Epidermal melanocyte (primary cell): ENCODE results near the gene GABRA6.

Experiments
- DNase-seq: peaks from one replicate; pipeline ENCODE4 v3.0.0; 2011; ENCODE audit warnings: low spot score; ENCODE audit not compliant: insufficient read length

Gene GABRA6

DNA sequence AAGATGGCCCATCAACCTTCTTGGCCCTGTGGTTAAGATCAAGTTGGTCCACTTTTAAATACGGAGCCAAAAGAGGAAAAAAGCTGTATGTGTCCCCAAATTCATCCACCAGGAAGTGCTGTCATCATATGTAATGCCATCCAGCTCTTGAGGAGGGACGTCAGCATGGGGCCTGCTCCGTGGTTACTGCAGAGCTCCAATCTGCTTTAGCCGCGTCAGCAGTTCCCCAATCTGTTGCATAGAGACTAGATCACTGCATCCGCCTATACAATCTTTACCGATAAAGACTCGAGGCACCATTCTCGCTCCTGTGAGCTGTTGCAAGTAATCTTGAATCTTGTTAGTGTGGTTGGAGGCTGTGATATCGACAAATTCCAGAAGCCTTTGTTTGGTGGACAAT, 65.7 kb downstream of the GABRA6 start:
- DNase-seq, result no peak
